Astrocyte (in vitro differentiated cells and primary cell): Measurements from ENCODE around the gene CIZ1. TPM values are rescaled to one million over a fixed set of nuclear protein-coding genes. Genes with fewer than 3 reads are reported as not detected.

Experiments used
- DNase-seq: peaks from one replicate; pipeline ENCODE4 v3.0.0-alpha.2; 2010; ENCODE audit warnings: low read depth
- FAIRE-seq: peaks from 2 replicates; lab custom pipeline; 2011; peaks lifted over from hg19 to GRCh38; lab: Jason Lieb, UNC
- H2AFZ ChIP-seq: 2 replicates; pipeline ENCODE4 v1.6.0; 2012; ENCODE audit warnings: low read depth, low read length, inconsistent platforms
- H3K27ac ChIP-seq: 2 replicates; pipeline ENCODE4 v1.5.1; 2011; ENCODE audit warnings: low read depth, low read length, inconsistent platforms
- H3K27me3 ChIP-seq: 2 replicates; pipeline ENCODE4 v1.6.0; 2011; ENCODE audit warnings: low read length, inconsistent platforms; ENCODE audit not compliant: insufficient read depth
- H3K36me3 ChIP-seq: 2 replicates; pipeline ENCODE4 v1.5.1; 2011; ENCODE audit warnings: low read length, inconsistent platforms; ENCODE audit not compliant: insufficient read depth
- H3K4me1 ChIP-seq: 2 replicates; pipeline ENCODE4 v1.5.1; 2011; ENCODE audit warnings: low read length, inconsistent platforms; ENCODE audit not compliant: insufficient read depth
- H3K4me2 ChIP-seq: 2 replicates; pipeline ENCODE4 v1.6.0; 2012; ENCODE audit warnings: low read length, inconsistent platforms
- H3K4me3 ChIP-seq: 2 replicates; pipeline ENCODE4 v1.5.1; 2011; ENCODE audit warnings: low read depth, mild to moderate bottlenecking, low read length, inconsistent platforms; ENCODE audit not compliant: insufficient read depth
- H3K79me2 ChIP-seq: 2 replicates; pipeline ENCODE4 v1.6.0; 2012; ENCODE audit warnings: mild to moderate bottlenecking, low read length, inconsistent platforms; ENCODE audit not compliant: insufficient read depth
- H3K9ac ChIP-seq: 2 replicates; pipeline ENCODE4 v1.6.0; 2012; ENCODE audit warnings: mild to moderate bottlenecking, low read length, inconsistent platforms
- H3K9me3 ChIP-seq: 2 replicates; pipeline ENCODE4 v1.5.1; 2012; ENCODE audit warnings: low read depth, mild to moderate bottlenecking, low read length, inconsistent platforms; ENCODE audit not compliant: insufficient read depth
- H4K20me1 ChIP-seq: 2 replicates; pipeline ENCODE4 v1.6.0; 2012; ENCODE audit warnings: low read length, inconsistent platforms; ENCODE audit not compliant: insufficient read depth
- H3K27ac Mint-ChIP-seq: one replicate; pipeline ENCODE4 v1.8.0; 2021; ENCODE audit warnings: mild to moderate bottlenecking, mixed read lengths; ENCODE audit not compliant: unreplicated experiment
- H3K27me3 Mint-ChIP-seq: one replicate; pipeline ENCODE4 v1.8.0; 2021; ENCODE audit warnings: low read depth, mixed read lengths; ENCODE audit not compliant: unreplicated experiment
- H3K36me3 Mint-ChIP-seq: one replicate; pipeline ENCODE4 v1.8.0; 2021; ENCODE audit warnings: low read depth, mixed read lengths; ENCODE audit not compliant: unreplicated experiment
- H3K4me1 Mint-ChIP-seq: one replicate; pipeline ENCODE4 v1.8.0; 2021; ENCODE audit warnings: low read depth, mixed read lengths; ENCODE audit not compliant: unreplicated experiment
- H3K4me3 Mint-ChIP-seq: one replicate; pipeline ENCODE4 v1.8.0; 2021; ENCODE audit warnings: mild to moderate bottlenecking, moderate library complexity, mixed read lengths; ENCODE audit not compliant: unreplicated experiment
- H3K9me3 Mint-ChIP-seq: one replicate; pipeline ENCODE4 v1.8.0; 2021; ENCODE audit warnings: mild to moderate bottlenecking, mixed read lengths; ENCODE audit not compliant: unreplicated experiment
- CTCF ChIP-seq: IDR thresholded peaks from 2 replicates; pipeline ENCODE4 v1.5.1; 2011; ENCODE audit warnings: low read depth, mild to moderate bottlenecking, inconsistent platforms, low read length, moderate library complexity; ENCODE audit not compliant: insufficient read depth
- EZH2 ChIP-seq: IDR thresholded peaks from 2 replicates; pipeline ENCODE4 v1.6.1; 2012; ENCODE audit warnings: mild to moderate bottlenecking, low read length, inconsistent platforms; ENCODE audit not compliant: insufficient read depth
- total RNA-seq: library from RNA; stranded (reverse); gene quantifications from 2 replicates; pipeline ENCODE4 v1.2.1, GENCODE V29; 2021

The CIZ1 gene
- total RNA-seq, 1 donor from 2014 or later, result 117 TPM

GRCh38 chr9:128218518-128219389, 27.4 kb upstream of the CIZ1 start:
- Histone ChIP-seq H2AFZ (peak overlapping the region; percentile 59), H3K9me3 (no peaks in the 10 kb centered on the region), H3K4me3 (peak overlapping the region; percentile 29), H3K4me2 (peak overlapping the region; percentile 85), H3K27me3 (no peaks in the 10 kb centered on the region), H3K4me1 (peaks cover 35% of the 10 kb centered on the region), H3K79me2 (no peaks in the 10 kb centered on the region), H3K9ac (peak overlapping the region; percentile 49), H3K36me3 (no peaks in the 10 kb centered on the region), H3K27ac (no peak overlapping the region), H4K20me1 (no peaks in the 10 kb centered on the region)
- H3K9me3 Mint-ChIP-seq, result no peaks in the 10 kb centered on the region
- H3K36me3 Mint-ChIP-seq, result peaks cover 21% of the 10 kb centered on the region
- TF ChIP-seq CTCF (no peak), EZH2 (no peak)
- peak overlapping the region; percentile 44 for H3K27ac Mint-ChIP-seq
- peak; percentile 83 for DNase-seq
- H3K4me3 Mint-ChIP-seq, result peak overlapping the region; percentile 62
- no peak for FAIRE-seq
- H3K27me3 Mint-ChIP-seq, result no peaks in the 10 kb centered on the region
- H3K4me1 Mint-ChIP-seq, result peaks cover 18% of the 10 kb centered on the region

DNA sequence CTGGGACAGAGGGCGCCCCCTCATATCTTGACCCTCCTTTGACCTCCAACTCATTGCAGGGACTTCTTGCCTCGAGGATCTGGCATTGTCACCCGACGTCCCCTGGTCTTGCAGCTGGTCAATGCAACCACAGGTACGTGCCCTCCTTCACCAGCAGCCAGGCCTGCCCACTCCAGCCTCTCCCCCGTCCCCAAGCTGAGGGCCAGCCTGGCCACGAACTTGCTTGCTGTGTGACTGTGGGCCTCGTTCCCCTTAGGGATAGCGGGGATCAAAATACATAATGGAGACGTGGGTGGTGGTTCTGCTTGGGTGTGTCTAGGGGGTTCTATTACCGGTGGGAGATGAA, 26.8 kb upstream of the CIZ1 start:
- Mint-ChIP-seq H3K4me3 (peak overlapping the region; percentile 62), H3K4me1 (peaks cover 18% of the 10 kb centered on the region), H3K9me3 (no peaks in the 10 kb centered on the region), H3K27ac (peak overlapping the region; percentile 44), H3K27me3 (no peaks in the 10 kb centered on the region), H3K36me3 (peaks cover 18% of the 10 kb centered on the region)
- Histone ChIP-seq H2AFZ (peak overlapping the region; percentile 59), H3K4me2 (peak overlapping the region; percentile 85), H3K27me3 (no peaks in the 10 kb centered on the region), H3K9me3 (no peaks in the 10 kb centered on the region), H3K36me3 (no peaks in the 10 kb centered on the region), H3K9ac (peak overlapping the region; percentile 49), H3K79me2 (no peaks in the 10 kb centered on the region), H3K27ac (no peak overlapping the region), H3K4me1 (peaks cover 35% of the 10 kb centered on the region), H3K4me3 (peak overlapping the region; percentile 29), H4K20me1 (no peaks in the 10 kb centered on the region)
- FAIRE-seq, result no peak
- DNase-seq, result no peak
- TF ChIP-seq CTCF (no peak), EZH2 (no peak)
